ENCODE data around the gene MAD1L1.
"Not testable (repeated sequence)": the region's sequence is repeated elsewhere in the genome, so short reads cannot be mapped to it uniquely, and the experiment has no call there.

Gene MAD1L1

DNA sequence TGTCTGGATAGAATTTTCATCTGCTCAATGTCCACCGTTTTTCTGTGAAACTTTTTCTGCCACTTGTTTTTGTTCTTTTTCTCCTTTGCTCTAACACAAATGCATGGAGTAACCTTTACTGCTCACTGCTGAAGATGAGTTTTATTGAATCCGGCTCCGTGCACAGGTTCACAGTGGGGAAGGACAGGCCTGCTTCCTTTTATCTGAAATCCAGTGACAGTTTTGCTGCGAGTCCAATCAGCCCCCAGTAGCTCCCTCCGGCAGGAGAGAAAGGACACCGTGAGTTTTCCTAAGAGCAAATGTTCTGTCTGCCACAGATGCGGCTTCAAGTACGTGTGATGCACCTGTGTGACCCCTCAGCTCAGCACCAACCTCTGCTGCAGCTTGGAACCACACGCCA is 246.8 kb downstream of the MAD1L1 start:
- no peak for DNase-seq (ENCODE audit: low spot score)

DNA sequence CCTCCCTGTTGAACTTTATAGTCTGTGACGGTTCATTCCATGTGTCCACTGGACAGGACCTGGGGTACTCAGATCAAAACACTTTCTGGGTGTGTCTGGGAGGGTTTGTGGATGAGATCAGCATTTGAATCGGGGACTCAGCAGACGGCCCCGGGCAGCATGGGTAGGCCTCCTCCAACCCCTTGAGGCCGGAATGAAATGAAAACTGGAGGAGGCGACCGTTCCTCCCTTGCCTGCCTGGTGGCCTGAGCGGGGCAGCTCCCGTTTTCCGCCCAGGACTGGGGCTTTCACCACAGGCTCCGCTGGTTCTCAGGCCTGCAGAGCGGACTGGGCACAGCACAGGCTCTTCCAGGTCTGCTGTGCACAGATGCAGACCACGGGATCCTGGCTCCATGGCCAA is 247.7 kb downstream of the MAD1L1 start:
- DNase-seq (ENCODE audit: low spot score) = no peak

DNA sequence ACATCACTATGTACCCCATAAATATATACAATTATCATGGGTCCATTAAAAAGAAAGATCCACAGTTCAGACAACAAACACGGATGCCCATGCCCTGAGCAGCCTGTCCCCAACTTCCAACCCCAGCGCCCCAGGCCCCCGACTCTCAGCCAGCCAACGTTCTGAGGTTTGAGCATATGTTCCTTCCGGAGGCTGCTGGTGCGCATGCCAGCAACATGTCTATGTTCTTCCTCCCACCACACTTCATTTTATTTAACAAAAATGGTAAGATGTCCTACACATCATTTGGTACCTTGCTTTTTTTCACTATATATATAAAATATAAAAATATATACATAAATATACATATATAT is 250.9 kb downstream of the MAD1L1 start:
- DNase-seq (ENCODE audit: low spot score) = no peak

GRCh38 chr7:1981201-1981877 is 251.4 kb downstream of the MAD1L1 start:
- no peak for DNase-seq (ENCODE audit: low spot score)

GRCh38 chr7:1979591-1980560 is 252.9 kb downstream of the MAD1L1 start:
- no peak for DNase-seq (ENCODE audit: low spot score)

- DNase-seq (ENCODE audit: low spot score) = no peak
Observed at GRCh38 chr7:1978656-1979590, 253.8 kb downstream of the MAD1L1 start.

DNA sequence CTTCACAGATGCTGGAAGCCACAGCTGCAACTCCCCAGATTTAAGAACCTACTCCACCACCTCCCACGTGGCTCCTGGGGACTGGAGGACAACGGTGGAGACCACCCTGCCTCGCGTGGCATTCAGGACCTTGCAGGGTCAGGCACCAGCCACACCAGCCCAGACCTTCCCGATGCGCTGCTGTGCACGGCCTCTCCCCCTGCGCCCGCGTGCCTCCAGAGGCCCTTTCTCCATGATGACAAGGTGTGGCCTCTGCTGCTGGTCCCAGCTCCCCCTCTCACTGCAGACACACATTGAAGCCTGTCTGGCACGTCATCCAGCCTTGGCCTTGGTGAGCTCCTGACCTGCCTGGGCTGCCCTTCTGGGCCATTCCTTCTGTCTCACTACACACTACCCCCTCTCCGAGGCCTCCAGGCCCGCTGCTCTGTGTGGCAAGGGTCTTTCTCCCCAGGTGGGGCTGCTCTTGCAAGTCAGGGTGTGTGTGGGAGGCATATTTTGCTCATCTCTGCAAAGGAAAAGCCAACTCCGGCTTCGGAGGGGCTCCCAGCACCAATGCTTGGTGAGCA is 254.8 kb downstream of the MAD1L1 start:
- no peak for DNase-seq (ENCODE audit: low spot score)

- DNase-seq (ENCODE audit: low spot score) = no peak
Observed at GRCh38 chr7:1977059-1977875, 255.5 kb downstream of the MAD1L1 start.

- DNase-seq (ENCODE audit: low spot score) = not testable (repeated sequence)
Observed at GRCh38 chr7:1976521-1976920, 256.2 kb downstream of the MAD1L1 start.

- no peak for DNase-seq (ENCODE audit: low spot score)
Observed at GRCh38 chr7:1975581-1975980, 257.2 kb downstream of the MAD1L1 start.

DNA sequence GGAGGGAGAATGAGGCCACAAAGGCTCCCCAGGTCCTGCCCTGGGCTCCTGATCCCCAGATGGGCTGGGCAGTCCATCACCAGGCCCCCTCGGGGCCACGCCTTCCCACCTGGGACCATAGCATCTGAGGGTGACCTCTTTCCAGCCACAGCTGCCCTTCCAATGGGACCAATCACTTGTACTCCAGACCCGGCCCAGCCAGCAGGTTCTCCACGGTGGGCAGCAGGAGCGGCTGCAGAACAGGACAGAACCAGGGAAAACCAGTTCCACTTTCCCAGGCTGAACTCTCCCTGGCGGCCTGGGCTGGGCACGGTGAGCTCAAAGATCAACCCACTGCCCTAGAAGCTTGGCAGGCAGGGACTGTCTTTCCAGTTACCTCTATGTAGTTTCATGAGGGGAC is 257.6 kb downstream of the MAD1L1 start:
- no peak for DNase-seq (ENCODE audit: low spot score)

GRCh38 chr7:1974290-1975101 is 258.2 kb downstream of the MAD1L1 start:
- no peak for DNase-seq (ENCODE audit: low spot score)

- DNase-seq (ENCODE audit: low spot score) = no peak
Observed at GRCh38 chr7:1973321-1974251, 259.2 kb downstream of the MAD1L1 start.

DNA sequence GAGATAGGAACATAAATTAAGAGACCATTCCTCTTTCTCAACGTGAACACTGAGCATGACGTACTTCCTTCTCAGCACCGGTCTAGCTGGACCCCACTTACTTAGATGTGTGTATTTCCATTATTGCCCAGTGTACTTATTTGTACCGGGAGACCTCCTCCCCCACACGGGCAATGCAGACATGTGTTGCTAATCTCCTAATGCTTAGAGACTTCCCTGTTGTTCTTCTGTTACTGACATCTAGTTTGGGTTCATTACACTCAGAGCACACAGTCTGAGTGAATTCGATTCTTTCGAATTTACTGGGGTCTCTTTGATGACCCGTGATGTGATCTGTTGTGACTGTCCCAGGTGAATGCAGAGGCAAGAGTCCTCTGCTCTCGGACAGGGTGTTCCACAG is 260.0 kb downstream of the MAD1L1 start:
- DNase-seq (ENCODE audit: low spot score) = no peak

DNA sequence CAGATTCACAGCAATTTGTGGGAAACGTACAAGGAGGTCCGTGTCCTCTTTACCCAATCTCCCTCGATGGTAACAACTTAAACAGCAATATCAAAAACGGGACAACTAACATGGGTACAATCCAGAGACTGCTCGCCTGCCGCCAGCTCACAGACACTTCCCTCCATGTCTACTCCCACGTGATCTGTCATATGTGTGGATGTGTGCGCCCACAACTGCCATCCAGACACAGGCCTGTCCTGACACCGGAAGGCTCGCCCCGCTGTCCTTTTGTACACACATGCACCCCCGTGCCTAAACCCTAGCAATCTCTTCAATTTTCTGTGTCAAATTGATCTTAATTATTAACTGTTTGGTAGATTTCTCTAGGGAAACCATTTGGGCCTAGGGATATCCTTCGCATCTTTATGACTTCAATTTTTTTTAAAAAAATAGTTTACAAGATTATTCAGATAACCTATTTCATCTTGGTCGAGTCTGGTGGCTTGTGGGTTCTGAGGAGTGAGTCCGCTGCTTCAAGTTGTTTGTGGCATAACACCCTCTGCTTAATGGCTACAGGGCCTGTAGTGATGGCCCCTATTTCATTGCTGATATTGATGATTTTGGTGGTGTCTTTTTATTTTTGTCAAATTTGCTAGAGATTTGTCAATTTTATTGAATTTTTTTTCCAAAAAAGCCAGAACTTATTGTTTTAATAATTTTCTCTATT is 260.6 kb downstream of the MAD1L1 start:
- DNase-seq (ENCODE audit: low spot score) = no peak

GRCh38 chr7:1970895-1971294 is 261.9 kb downstream of the MAD1L1 start:
- DNase-seq (ENCODE audit: low spot score) = no peak

DNA sequence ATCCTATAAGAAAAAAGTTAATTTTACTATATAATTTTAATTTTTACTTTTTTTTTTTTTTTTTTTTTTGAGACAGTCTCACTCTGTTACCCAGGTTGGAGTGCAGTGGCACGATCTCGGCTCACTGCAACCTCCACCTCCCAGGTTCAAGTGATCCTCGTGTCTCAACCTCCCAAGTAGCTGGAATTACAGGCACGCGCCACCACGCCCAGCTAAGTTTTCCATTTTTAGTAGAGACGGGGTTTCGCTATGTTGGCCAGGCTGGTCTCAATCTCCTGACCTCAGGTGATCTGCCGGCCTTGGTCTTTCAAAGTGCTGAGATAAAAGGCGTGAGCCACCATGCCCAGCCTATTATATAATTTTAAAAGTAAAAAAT is 262.5 kb downstream of the MAD1L1 start:
- not testable (repeated sequence) for DNase-seq (ENCODE audit: low spot score)
